ENCODE data around the gene LTB. TPM values are rescaled to one million over a fixed set of nuclear protein-coding genes. Genes with fewer than 3 reads are reported as not detected.
A peak's percentile ranks its signal among the peaks of the same experiment; 100 is the strongest.

Gene LTB
- total RNA-seq, 1 experiment from 2014 or later: not detected

- peak overlapping the region; percentile 76 for H3K4me3 ChIP-seq (ENCODE audit: low read depth, low read length, poor library complexity, severe bottlenecking)
- POLR2A ChIA-PET (ENCODE audit: low non-redundant PET): no interaction called here
- peaks cover 55% of the 10 kb centered on the region for H3K36me3 ChIP-seq (ENCODE audit: insufficient read depth, low read length, poor library complexity, severe bottlenecking)
- DNase-seq (ENCODE audit: low spot score): no peak
- no peaks in the 10 kb centered on the region for H3K27me3 ChIP-seq (replicated peaks; ENCODE audit: insufficient read depth, low read depth, low read length, poor library complexity)
- H3K9me3 ChIP-seq (ENCODE audit: low read depth, low read length, poor library complexity, severe bottlenecking): no peaks in the 10 kb centered on the region
- CTCF ChIA-PET: no interaction called here
- no TSS peak for BruUV-seq (replicated peaks)
- peaks cover 11% of the 10 kb centered on the region for H3K4me1 ChIP-seq (ENCODE audit: insufficient read depth, low read length, poor library complexity, severe bottlenecking)
- intact Hi-C loops (cut with micrococcal nuclease; ENCODE audit: unreplicated experiment): loop anchor here (5.0 kb wide), 1 partner anchor 40 kb away; the partner anchor contains the start of genes C6orf47 and GPANK1
- TF ChIP-seq, protein P1, sequence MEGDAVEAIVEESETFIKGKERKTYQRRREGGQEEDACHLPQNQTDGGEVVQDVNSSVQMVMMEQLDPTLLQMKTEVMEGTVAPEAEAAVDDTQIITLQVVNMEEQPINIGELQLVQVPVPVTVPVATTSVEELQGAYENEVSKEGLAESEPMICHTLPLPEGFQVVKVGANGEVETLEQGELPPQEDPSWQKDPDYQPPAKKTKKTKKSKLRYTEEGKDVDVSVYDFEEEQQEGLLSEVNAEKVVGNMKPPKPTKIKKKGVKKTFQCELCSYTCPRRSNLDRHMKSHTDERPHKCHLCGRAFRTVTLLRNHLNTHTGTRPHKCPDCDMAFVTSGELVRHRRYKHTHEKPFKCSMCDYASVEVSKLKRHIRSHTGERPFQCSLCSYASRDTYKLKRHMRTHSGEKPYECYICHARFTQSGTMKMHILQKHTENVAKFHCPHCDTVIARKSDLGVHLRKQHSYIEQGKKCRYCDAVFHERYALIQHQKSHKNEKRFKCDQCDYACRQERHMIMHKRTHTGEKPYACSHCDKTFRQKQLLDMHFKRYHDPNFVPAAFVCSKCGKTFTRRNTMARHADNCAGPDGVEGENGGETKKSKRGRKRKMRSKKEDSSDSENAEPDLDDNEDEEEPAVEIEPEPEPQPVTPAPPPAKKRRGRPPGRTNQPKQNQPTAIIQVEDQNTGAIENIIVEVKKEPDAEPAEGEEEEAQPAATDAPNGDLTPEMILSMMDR (conservative IDR thresholded peaks at IDR 0.05; ENCODE audit: low read depth, low read length): no peak
- TF ChIP-seq EZH2 (IDR thresholded peaks at IDR 0.05; ENCODE audit: borderline replicate concordance, low read depth, low read length, poor library complexity, severe bottlenecking): no peak
- peak overlapping the region; percentile 99 for H3K27ac ChIP-seq (ENCODE audit: low read depth, low read length, poor library complexity, severe bottlenecking)
These were observed 39.8 kb upstream of the LTB start for GRCh38 chr6:31621991-31622390.

- POLR2A ChIA-PET (ENCODE audit: low non-redundant PET): no interaction called here
- CTCF ChIA-PET: no interaction called here
- Histone ChIP-seq H3K36me3 (ENCODE audit: insufficient read depth, low read length, poor library complexity, severe bottlenecking) (peaks cover 50% of the 10 kb centered on the region), H3K4me1 (ENCODE audit: insufficient read depth, low read length, poor library complexity, severe bottlenecking) (peaks cover 11% of the 10 kb centered on the region), H3K27ac (ENCODE audit: low read depth, low read length, poor library complexity, severe bottlenecking) (peak overlapping the region; percentile 99), H3K4me3 (ENCODE audit: low read depth, low read length, poor library complexity, severe bottlenecking) (peak overlapping the region; percentile 76), H3K9me3 (ENCODE audit: low read depth, low read length, poor library complexity, severe bottlenecking) (no peaks in the 10 kb centered on the region), H3K27me3 (replicated peaks; ENCODE audit: insufficient read depth, low read depth, low read length, poor library complexity) (no peaks in the 10 kb centered on the region)
- TSS peak; percentile 68 for BruUV-seq (replicated peaks)
- TF ChIP-seq, protein P1 (conservative IDR thresholded peaks at IDR 0.05; ENCODE audit: low read depth, low read length): no peak
- no peak for TF ChIP-seq EZH2 (IDR thresholded peaks at IDR 0.05; ENCODE audit: borderline replicate concordance, low read depth, low read length, poor library complexity, severe bottlenecking)
- intact Hi-C loops (cut with micrococcal nuclease; ENCODE audit: unreplicated experiment): loop anchor here (5.0 kb wide), 1 partner anchor 41 kb away; the partner anchor contains the start of genes C6orf47 and GPANK1
- DNase-seq (ENCODE audit: low spot score): no peak
These were observed 39.2 kb upstream of the LTB start for GRCh38 chr6:31621320-31621939.

- peak; percentile 87 for DNase-seq (ENCODE audit: low spot score)
- peak within 1 kb of the TSS; percentile 76 for H3K4me3 ChIP-seq (ENCODE audit: low read depth, low read length, poor library complexity, severe bottlenecking)
- no peaks in the 10 kb centered on the region for H3K27me3 ChIP-seq (replicated peaks; ENCODE audit: insufficient read depth, low read depth, low read length, poor library complexity)
- POLR2A ChIA-PET (ENCODE audit: low non-redundant PET): interaction anchor here (0.6 kb wide), 1 partner anchor 86 kb away, joined by 3 read pairs; no protein-coding TSS in a partner anchor
- CTCF ChIA-PET: interaction anchor here (0.7 kb wide), 1 partner anchor 42 kb away, joined by 7 read pairs; no protein-coding TSS in a partner anchor
- H3K9me3 ChIP-seq (ENCODE audit: low read depth, low read length, poor library complexity, severe bottlenecking): no peaks in the 10 kb centered on the region
- no TSS peak for BruUV-seq (replicated peaks)
- peak within 1 kb of the TSS; percentile 99 for H3K27ac ChIP-seq (ENCODE audit: low read depth, low read length, poor library complexity, severe bottlenecking)
- H3K4me1 ChIP-seq (ENCODE audit: insufficient read depth, low read length, poor library complexity, severe bottlenecking): peaks cover 12% of the 10 kb centered on the region
- TF ChIP-seq, protein P1 (conservative IDR thresholded peaks at IDR 0.05; ENCODE audit: low read depth, low read length): no peak
- no peak for TF ChIP-seq EZH2 (IDR thresholded peaks at IDR 0.05; ENCODE audit: borderline replicate concordance, low read depth, low read length, poor library complexity, severe bottlenecking)
- intact Hi-C loops (cut with micrococcal nuclease; ENCODE audit: unreplicated experiment): loop anchor here (5.0 kb wide), 1 partner anchor 42 kb away; the partner anchor contains the start of genes C6orf47 and GPANK1
- H3K36me3 ChIP-seq (ENCODE audit: insufficient read depth, low read length, poor library complexity, severe bottlenecking): peaks cover 43% of the 10 kb centered on the region
These were observed 38.5 kb upstream of the LTB start, which contains the start of gene PRRC2A for GRCh38 chr6:31620586-31621319. Gene PRRC2A (plus strand): TSS chr6:31620715. CDS start chr6:31622790, 2,075 bp downstream.

Measured in A673 (cell line).